Keratinocyte (primary cell): ENCODE results near the gene ASB8. TPM values are rescaled to one million over a fixed set of nuclear protein-coding genes. Genes with fewer than 3 reads are reported as not detected.

Experiments used
- DNase-seq: peaks from one replicate; pipeline ENCODE4 v3.0.0-alpha.2; 2011; ENCODE audit warnings: low read depth, missing footprints, low spot score
- FAIRE-seq: peaks from 2 replicates; lab custom pipeline; 2011; peaks lifted over from hg19 to GRCh38; lab: Jason Lieb, UNC
- H2AFZ ChIP-seq: 2 replicates; pipeline ENCODE4 v1.6.0; 2012; ENCODE audit warnings: low read length, control low read depth, inconsistent platforms; ENCODE audit not compliant: control insufficient read depth
- H3K27ac ChIP-seq: 2 replicates; pipeline ENCODE4 v1.5.1; 2011; ENCODE audit warnings: low read length; ENCODE audit not compliant: control insufficient read depth, insufficient read depth
- H3K27me3 ChIP-seq: 3 replicates; pipeline ENCODE4 v1.6.0; 2011; ENCODE audit warnings: low read length; ENCODE audit not compliant: control insufficient read depth, insufficient read depth; ENCODE audit errors: extremely low read depth
- H3K36me3 ChIP-seq, 2 experiments: 2 replicates in 1 of 2; 3 replicates in 1 of 2; pipeline ENCODE4 v1.5.1; 2011; ENCODE audit warnings: low read length in 2 of 2, mild to moderate bottlenecking in 1 of 2; ENCODE audit not compliant: control insufficient read depth in 2 of 2, insufficient read depth in 2 of 2; ENCODE audit errors: extremely low read depth in 1 of 2
- H3K4me1 ChIP-seq: 3 replicates; pipeline ENCODE4 v1.5.1; 2011; ENCODE audit warnings: low read length; ENCODE audit not compliant: control insufficient read depth, insufficient read depth; ENCODE audit errors: extremely low read depth
- H3K4me2 ChIP-seq: 3 replicates; pipeline ENCODE4 v1.6.0; 2011; ENCODE audit warnings: low read depth, low read length; ENCODE audit not compliant: control insufficient read depth, insufficient read depth; ENCODE audit errors: extremely low read depth
- H3K4me3 ChIP-seq, 3 experiments: fragments of 200-600 bp in 1 of 3; sonication (generic) in 1 of 3; 2 replicates in 2 of 3; 3 replicates in 1 of 3; pipeline ENCODE4 v1.5.1; 2011 to 2016; ENCODE audit warnings: low read length in 3 of 3, mild to moderate bottlenecking in 3 of 3, control low read depth in 2 of 3, inconsistent platforms in 1 of 3, low read depth in 1 of 3, mixed read lengths in 1 of 3, mixed run types in 1 of 3, moderate library complexity in 1 of 3; ENCODE audit not compliant: control insufficient read depth in 2 of 3, insufficient read depth in 2 of 3; ENCODE audit errors: extremely low read depth in 1 of 3
- H3K79me2 ChIP-seq: 2 replicates; pipeline ENCODE4 v1.6.0; 2012; ENCODE audit warnings: low read length; ENCODE audit not compliant: control insufficient read depth, insufficient read depth
- H3K9ac ChIP-seq: 3 replicates; pipeline ENCODE4 v1.6.0; 2011; ENCODE audit warnings: low read length; ENCODE audit not compliant: control insufficient read depth, insufficient read depth; ENCODE audit errors: extremely low read depth
- H3K9me1 ChIP-seq: 3 replicates; pipeline ENCODE4 v1.6.0; 2011; ENCODE audit warnings: low read length; ENCODE audit not compliant: control insufficient read depth, insufficient read depth; ENCODE audit errors: extremely low read depth
- H3K9me3 ChIP-seq: 2 replicates; pipeline ENCODE4 v1.5.1; 2012; ENCODE audit warnings: low read depth, low read length; ENCODE audit not compliant: control insufficient read depth
- H4K20me1 ChIP-seq: 3 replicates; pipeline ENCODE4 v1.6.0; 2011; ENCODE audit warnings: low read length; ENCODE audit not compliant: control insufficient read depth, insufficient read depth; ENCODE audit errors: extremely low read depth
- CTCF ChIP-seq, 3 experiments: IDR thresholded peaks in 1 of 3; conservative IDR thresholded peaks in 1 of 3; optimal IDR thresholded peaks in 1 of 3; 2 replicates in 2 of 3; 3 replicates in 1 of 3; pipeline versions ENCODE3 to v1.5.1; 2011; ENCODE audit warnings: low read length in 3 of 3, mild to moderate bottlenecking in 3 of 3, moderate library complexity in 2 of 3, control low read depth in 1 of 3, inconsistent platforms in 1 of 3; ENCODE audit not compliant: insufficient read depth in 2 of 3; ENCODE audit errors: extremely low read depth in 1 of 3
- EZH2 ChIP-seq: IDR thresholded peaks from one replicate; pipeline ENCODE4 v1.6.1; 2012; ENCODE audit warnings: inconsistent platforms, mild to moderate bottlenecking, low read length, moderate library complexity
- dilution Hi-C: fragments of 300-500 bp; cut with MboI; formaldehyde crosslinking; loops from one replicate; pipeline ENCODE4 v1.7.0; 2020; ENCODE audit warnings: low sequenced_read_pairs; ENCODE audit not compliant: extremely low pct_ligation_motif_present
- polyA plus RNA-seq, 5 experiments: library from polyadenylated mRNA; depleted of rRNA in 3 of 5; stranded (reverse) in 3 of 5; stranded (forward) in 1 of 5; unstranded in 1 of 5; fragments of >200 nt; gene quantifications; 1 replicate in 1 of 5; 2 replicates in 3 of 5; 3 replicates in 1 of 5; pipeline versions ENCODE4 v1.2.1 to v1.2.3, GENCODE V29; 2011 to 2012; ENCODE audit warnings: missing spikeins in 2 of 5, low read depth in 1 of 5, low replicate concordance in 1 of 5

ASB8 gene
- polyA plus RNA-seq, 1 donor (not counting 4 experiments of a cell fraction or from before 2014, with no cell fraction given): 18.4 TPM

- H3K79me2 ChIP-seq: no peaks in the 10 kb centered on the region
- TF ChIP-seq CTCF (optimal IDR thresholded peaks at IDR 0.05 in 1 of 3, IDR thresholded peaks at IDR 0.05 in 1 of 3, conservative IDR thresholded peaks at IDR 0.05 in 1 of 3; ENCODE audit: extremely low read depth in 1 of 3, insufficient read depth in 2 of 3, low read length in 3 of 3): peak; percentile 78 to 85 (median 82)
- no peak for TF ChIP-seq EZH2
- H3K36me3 ChIP-seq: no peaks in the 10 kb centered on the region
- no peaks in the 10 kb centered on the region for H3K27me3 ChIP-seq
- no peak overlapping the region for H3K9ac ChIP-seq
- H3K27ac ChIP-seq: no peak overlapping the region
- FAIRE-seq (peak; percentile 91), DNase-seq (peak; percentile 17)
- H3K9me1 ChIP-seq: no peaks in the 10 kb centered on the region
- dilution Hi-C loops: no loop called here
- H3K4me1 ChIP-seq: no peaks in the 10 kb centered on the region
- H2AFZ ChIP-seq: no peak overlapping the region
- no peaks in the 10 kb centered on the region for H3K9me3 ChIP-seq
- H3K4me2 ChIP-seq: no peak overlapping the region
- H3K4me3 ChIP-seq: no peak overlapping the region
- no peaks in the 10 kb centered on the region for H4K20me1 ChIP-seq
Observed at GRCh38 chr12:48165089-48165981, 8.0 kb upstream of the ASB8 start.

- H3K4me2 ChIP-seq: no peak overlapping the region
- H3K9me3 ChIP-seq: no peaks in the 10 kb centered on the region
- no peaks in the 10 kb centered on the region for H3K36me3 ChIP-seq
- no peaks in the 10 kb centered on the region for H3K4me1 ChIP-seq
- dilution Hi-C loops: no loop called here
- H3K27me3 ChIP-seq: no peaks in the 10 kb centered on the region
- FAIRE-seq (no peak), DNase-seq (no peak)
- TF ChIP-seq CTCF (optimal IDR thresholded peaks at IDR 0.05 in 1 of 3, IDR thresholded peaks at IDR 0.05 in 1 of 3, conservative IDR thresholded peaks at IDR 0.05 in 1 of 3; ENCODE audit: extremely low read depth in 1 of 3, insufficient read depth in 2 of 3, low read length in 3 of 3) (no peak), EZH2 (no peak)
- H3K4me3 ChIP-seq: no peak overlapping the region
- H3K9ac ChIP-seq: no peak overlapping the region
- H3K27ac ChIP-seq: no peak overlapping the region
- H3K79me2 ChIP-seq: no peaks in the 10 kb centered on the region
- no peaks in the 10 kb centered on the region for H3K9me1 ChIP-seq
- no peaks in the 10 kb centered on the region for H4K20me1 ChIP-seq
- H2AFZ ChIP-seq: no peak overlapping the region
Observed at GRCh38 chr12:48164451-48164850, 7.1 kb upstream of the ASB8 start.
